Measurements from ENCODE around the gene LSM11. TPM values are rescaled to one million over a fixed set of nuclear protein-coding genes. Genes with fewer than 3 reads are reported as not detected.

The LSM11 gene
- total RNA-seq, 1 experiment from 2014 or later = 4.3 TPM

GRCh38 chr5:157730900-157731271, 12.6 kb upstream of the LSM11 start:
- Histone ChIP-seq H3K36me3 (peaks cover 25% of the 10 kb centered on the region), H3K9me3 (no peaks in the 10 kb centered on the region), H3K4me3 (peak overlapping the region; percentile 96), H3K27me3 (no peaks in the 10 kb centered on the region)
- no peak for DNase-seq

GRCh38 chr5:157731272-157732129, 12.0 kb upstream of the LSM11 start, which contains the start of gene THG1L:
Gene THG1L (plus strand): TSS chr5:157731420. CDS start chr5:157731441, 21 bp downstream.
- Histone ChIP-seq H3K36me3 (peaks cover 28% of the 10 kb centered on the region), H3K4me3 (peak within 1 kb of the TSS; percentile 96), H3K9me3 (no peaks in the 10 kb centered on the region), H3K27me3 (no peaks in the 10 kb centered on the region)
- DNase-seq = peak; percentile 99

GRCh38 chr5:157732130-157732514, 11.4 kb upstream of the LSM11 start:
- no peak for DNase-seq

GRCh38 chr5:157732596-157733262, 10.8 kb upstream of the LSM11 start:
- DNase-seq = no peak
- no peak overlapping the region for H3K4me3 ChIP-seq
- H3K27me3 ChIP-seq = no peaks in the 10 kb centered on the region
- H3K9me3 ChIP-seq = no peaks in the 10 kb centered on the region
- H3K36me3 ChIP-seq = peaks cover 35% of the 10 kb centered on the region

More at GRCh38 chr5:157732130-157732514, 11.4 kb upstream of the LSM11 start:
- no peaks in the 10 kb centered on the region for H3K27me3 ChIP-seq
- no peaks in the 10 kb centered on the region for H3K9me3 ChIP-seq
- H3K36me3 ChIP-seq = peaks cover 34% of the 10 kb centered on the region
- H3K4me3 ChIP-seq = peak overlapping the region; percentile 96

- Histone ChIP-seq H3K9me3 (no peaks in the 10 kb centered on the region), H3K36me3 (peaks cover 47% of the 10 kb centered on the region), H3K27me3 (no peaks in the 10 kb centered on the region), H3K4me3 (no peak overlapping the region)
- DNase-seq = no peak
Measured at GRCh38 chr5:157734436-157734835, 9.1 kb upstream of the LSM11 start.

- DNase-seq = no peak
- no peaks in the 10 kb centered on the region for H3K9me3 ChIP-seq
- no peak overlapping the region for H3K4me3 ChIP-seq
- H3K27me3 ChIP-seq = no peaks in the 10 kb centered on the region
- peaks cover 47% of the 10 kb centered on the region for H3K36me3 ChIP-seq
Measured at GRCh38 chr5:157735991-157736390, 7.5 kb upstream of the LSM11 start.

- Histone ChIP-seq H3K9me3 (no peaks in the 10 kb centered on the region), H3K36me3 (peaks cover 33% of the 10 kb centered on the region), H3K4me3 (no peak overlapping the region), H3K27me3 (no peaks in the 10 kb centered on the region)
- no peak for DNase-seq
Measured at GRCh38 chr5:157739388-157740228, 3.9 kb upstream of the LSM11 start.

- Histone ChIP-seq H3K27me3 (no peaks in the 10 kb centered on the region), H3K4me3 (no peak overlapping the region), H3K36me3 (peaks cover 29% of the 10 kb centered on the region), H3K9me3 (no peaks in the 10 kb centered on the region)
- DNase-seq = no peak
Measured at GRCh38 chr5:157740229-157740610, 3.3 kb upstream of the LSM11 start.

GRCh38 chr5:157741131-157741530, 2.4 kb upstream of the LSM11 start:
- Histone ChIP-seq H3K27me3 (no peaks in the 10 kb centered on the region), H3K9me3 (no peaks in the 10 kb centered on the region), H3K4me3 (no peak overlapping the region), H3K36me3 (peaks cover 22% of the 10 kb centered on the region)
- no peak for DNase-seq

- peak; percentile 41 for DNase-seq
- no peaks in the 10 kb centered on the region for H3K27me3 ChIP-seq
- H3K36me3 ChIP-seq = peaks cover 3% of the 10 kb centered on the region
- H3K4me3 ChIP-seq = peak overlapping the region; percentile 71
- H3K9me3 ChIP-seq = no peaks in the 10 kb centered on the region
Measured at GRCh38 chr5:157744051-157745011, 819 bp downstream of the LSM11 start.

- H3K4me3 ChIP-seq = peak overlapping the region; percentile 71
- no peaks in the 10 kb centered on the region for H3K9me3 ChIP-seq
- DNase-seq = no peak
- H3K36me3 ChIP-seq = peaks cover 3% of the 10 kb centered on the region
- H3K27me3 ChIP-seq = no peaks in the 10 kb centered on the region
Measured at GRCh38 chr5:157745041-157745456, 1.5 kb downstream of the LSM11 start.

- Histone ChIP-seq H3K36me3 (peaks cover 15% of the 10 kb centered on the region), H3K4me3 (no peak overlapping the region), H3K9me3 (no peaks in the 10 kb centered on the region), H3K27me3 (no peaks in the 10 kb centered on the region)
- no peak for DNase-seq
Measured at GRCh38 chr5:157747173-157747740, 3.7 kb downstream of the LSM11 start.

- H3K36me3 ChIP-seq = peaks cover 18% of the 10 kb centered on the region
- H3K27me3 ChIP-seq = no peaks in the 10 kb centered on the region
- DNase-seq = no peak
- no peaks in the 10 kb centered on the region for H3K9me3 ChIP-seq
- H3K4me3 ChIP-seq = no peak overlapping the region
Measured at GRCh38 chr5:157747766-157748700, 4.5 kb downstream of the LSM11 start.

GRCh38 chr5:157748760-157749461, 5.4 kb downstream of the LSM11 start:
- Histone ChIP-seq H3K9me3 (no peaks in the 10 kb centered on the region), H3K4me3 (no peak overlapping the region), H3K27me3 (no peaks in the 10 kb centered on the region), H3K36me3 (peaks cover 22% of the 10 kb centered on the region)
- DNase-seq = peak; percentile 40

Data from MG63 (cell line).